ENCODE results near the gene EPB41.

DNA sequence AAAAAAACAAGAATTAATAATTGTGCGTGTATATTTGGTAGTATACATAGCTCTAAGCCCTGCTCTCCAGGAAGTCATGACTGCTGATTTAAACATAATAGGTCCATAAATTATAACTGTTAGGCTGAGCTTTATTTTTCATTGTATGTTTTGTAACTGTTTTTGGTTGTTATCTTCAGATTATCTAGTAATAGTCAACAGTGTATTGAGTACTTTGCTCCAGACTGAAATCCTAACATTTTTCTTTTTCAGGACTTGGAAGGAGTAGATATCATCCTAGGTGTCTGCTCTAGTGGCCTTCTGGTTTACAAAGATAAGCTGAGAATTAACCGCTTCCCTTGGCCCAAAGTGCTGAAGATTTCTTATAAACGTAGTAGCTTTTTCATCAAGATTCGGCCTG lies 118.5 kb downstream of the EPB41 start:
- TF ChIP-seq BRD9 (IDR thresholded peaks at IDR 0.05; ENCODE audit: low read depth, partially characterized antibody) = no peak
- TF ChIP-seq, protein P1, sequence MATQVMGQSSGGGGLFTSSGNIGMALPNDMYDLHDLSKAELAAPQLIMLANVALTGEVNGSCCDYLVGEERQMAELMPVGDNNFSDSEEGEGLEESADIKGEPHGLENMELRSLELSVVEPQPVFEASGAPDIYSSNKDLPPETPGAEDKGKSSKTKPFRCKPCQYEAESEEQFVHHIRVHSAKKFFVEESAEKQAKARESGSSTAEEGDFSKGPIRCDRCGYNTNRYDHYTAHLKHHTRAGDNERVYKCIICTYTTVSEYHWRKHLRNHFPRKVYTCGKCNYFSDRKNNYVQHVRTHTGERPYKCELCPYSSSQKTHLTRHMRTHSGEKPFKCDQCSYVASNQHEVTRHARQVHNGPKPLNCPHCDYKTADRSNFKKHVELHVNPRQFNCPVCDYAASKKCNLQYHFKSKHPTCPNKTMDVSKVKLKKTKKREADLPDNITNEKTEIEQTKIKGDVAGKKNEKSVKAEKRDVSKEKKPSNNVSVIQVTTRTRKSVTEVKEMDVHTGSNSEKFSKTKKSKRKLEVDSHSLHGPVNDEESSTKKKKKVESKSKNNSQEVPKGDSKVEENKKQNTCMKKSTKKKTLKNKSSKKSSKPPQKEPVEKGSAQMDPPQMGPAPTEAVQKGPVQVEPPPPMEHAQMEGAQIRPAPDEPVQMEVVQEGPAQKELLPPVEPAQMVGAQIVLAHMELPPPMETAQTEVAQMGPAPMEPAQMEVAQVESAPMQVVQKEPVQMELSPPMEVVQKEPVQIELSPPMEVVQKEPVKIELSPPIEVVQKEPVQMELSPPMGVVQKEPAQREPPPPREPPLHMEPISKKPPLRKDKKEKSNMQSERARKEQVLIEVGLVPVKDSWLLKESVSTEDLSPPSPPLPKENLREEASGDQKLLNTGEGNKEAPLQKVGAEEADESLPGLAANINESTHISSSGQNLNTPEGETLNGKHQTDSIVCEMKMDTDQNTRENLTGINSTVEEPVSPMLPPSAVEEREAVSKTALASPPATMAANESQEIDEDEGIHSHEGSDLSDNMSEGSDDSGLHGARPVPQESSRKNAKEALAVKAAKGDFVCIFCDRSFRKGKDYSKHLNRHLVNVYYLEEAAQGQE (IDR thresholded peaks at IDR 0.05; ENCODE audit: borderline replicate concordance) = peak; percentile 46; the same call in 1 of the 2 replicates
- TF ChIP-seq, protein P1 (CRISPR knock-in tag; IDR thresholded peaks at IDR 0.05; ENCODE audit: low read depth) = no peak
